Fibroblast of skin of right biceps (primary cell): ENCODE results near the gene C1QTNF8.

Source experiments
- DNase-seq: peaks from one replicate; pipeline ENCODE4 v3.0.0-alpha.2; 2013

Gene C1QTNF8

GRCh38 chr16:1096169-1097082, at the start of gene C1QTNF8:
Gene C1QTNF8, minus strand, starts transcription at chr16:1096244. Its CDS starts 1,322 bp downstream, at chr16:1094922.
- no peak for DNase-seq

- no peak for DNase-seq
These were observed 49.5 kb upstream of the C1QTNF8 start for GRCh38 chr16:1145383-1146100.

- no peak for DNase-seq
These were observed 48.7 kb upstream of the C1QTNF8 start for GRCh38 chr16:1144476-1145382.

GRCh38 chr16:1143761-1144450, 47.9 kb upstream of the C1QTNF8 start:
- DNase-seq: no peak

GRCh38 chr16:1142911-1143310, 46.9 kb upstream of the C1QTNF8 start:
- no peak for DNase-seq

- no peak for DNase-seq
These were observed 45.7 kb upstream of the C1QTNF8 start for GRCh38 chr16:1141716-1142115.

GRCh38 chr16:1141191-1141590, 45.1 kb upstream of the C1QTNF8 start:
- no peak for DNase-seq

- no peak for DNase-seq
These were observed 44.6 kb upstream of the C1QTNF8 start for GRCh38 chr16:1140582-1141162.

- DNase-seq: peak; percentile 51
These were observed 41.6 kb upstream of the C1QTNF8 start for GRCh38 chr16:1137604-1138003.

- no peak for DNase-seq
These were observed 39.4 kb upstream of the C1QTNF8 start for GRCh38 chr16:1135459-1135825.

- no peak for DNase-seq
These were observed 38.9 kb upstream of the C1QTNF8 start for GRCh38 chr16:1134776-1135458.

GRCh38 chr16:1133810-1134520, 37.9 kb upstream of the C1QTNF8 start:
- DNase-seq: no peak

GRCh38 chr16:1133271-1133670, 37.2 kb upstream of the C1QTNF8 start:
- DNase-seq: no peak

GRCh38 chr16:1132431-1132830, 36.4 kb upstream of the C1QTNF8 start:
- DNase-seq: no peak

- no peak for DNase-seq
These were observed 35.4 kb upstream of the C1QTNF8 start for GRCh38 chr16:1131378-1131994.

- no peak for DNase-seq
These were observed 34.3 kb upstream of the C1QTNF8 start for GRCh38 chr16:1130382-1130781.

GRCh38 chr16:1129106-1129960, 33.3 kb upstream of the C1QTNF8 start:
- no peak for DNase-seq

- DNase-seq: no peak
These were observed 32.1 kb upstream of the C1QTNF8 start for GRCh38 chr16:1127971-1128715.
